Stomach (tissue), 4 donors: Measurements from ENCODE around the gene TMCC1.

Experiments
- CTCF ChIP-seq, 7 experiments: fragments of 450-650 bp in 4 of 7; fragments of 200-600 bp in 3 of 7; sonication (generic) in 3 of 7; IDR thresholded peaks; one replicate each; pipeline ENCODE4 v1.5.1; 2016 to 2019; ENCODE audit warnings: antibody characterized with exemption in 7 of 7, control low read depth in 2 of 7, mild to moderate bottlenecking in 1 of 7
- EP300 ChIP-seq: sonication (generic); formaldehyde crosslinking; IDR thresholded peaks from one replicate; pipeline ENCODE4 v1.6.1; 2017; ENCODE audit warnings: antibody characterized with exemption
- POLR2A ChIP-seq, 4 donors: fragments of 450-650 bp; IDR thresholded peaks; one replicate each; pipeline ENCODE4 v1.6.1; 2016; ENCODE audit warnings: antibody characterized with exemption in 4 of 4, control low read depth in 2 of 4, mild to moderate bottlenecking in 1 of 4, moderate library complexity in 1 of 4

- TF ChIP-seq CTCF (IDR thresholded peaks at IDR 0.05) = no peak
- no peak for TF ChIP-seq POLR2A (IDR thresholded peaks at IDR 0.05)
- no peak for TF ChIP-seq EP300
Observed at GRCh38 chr3:129686941-129687340, 206.6 kb downstream of the TMCC1 start.
